HepG2 (cell line): ENCODE measurements around the gene HRH3. TPM values are rescaled to one million over a fixed set of nuclear protein-coding genes. Genes with fewer than 3 reads are reported as not detected.

Experiments
- ATAC-seq: fragments of 200-7000 bp; cut with Tn5 transposase; 3 replicates; pipeline ENCODE4 v1.9.1; 2020; ENCODE audit warnings: mild to moderate bottlenecking, moderate library complexity
- BruUV-seq: library from RNA; stranded (reverse); fragments of 400-500 nt; replicated peaks from 2 replicates; lab custom pipeline; 2021; lab: Mats Ljungman, UMichigan
- CTCF ChIA-PET: fragments of 300-600 bp; formaldehyde crosslinking; extraction: SDS; loops from one replicate; lab custom pipeline; 2021; ENCODE audit warnings: low total read pairs, inconsistent platforms, low intra/inter-chr PET ratio; lab: Yijun Ruan, JAX
- POLR2A ChIA-PET: fragments of 350-600 bp; sonication (Branson Sonifier 250); formaldehyde crosslinking; loops from one replicate; lab custom pipeline; 2020; ENCODE audit warnings: antibody characterized with exemption, inconsistent platforms; lab: Yijun Ruan, JAX
- DNase-seq: peaks from one replicate; pipeline ENCODE4 v3.0.0-alpha.2; 2015; ENCODE audit warnings: low spot score
- FAIRE-seq: peaks from 3 replicates; lab custom pipeline; 2011; peaks lifted over from hg19 to GRCh38; lab: Jason Lieb, UNC
- H2AFZ ChIP-seq: one replicate; pipeline ENCODE4 v1.6.1; 2011; ENCODE audit warnings: low read length, inconsistent platforms
- H3K27ac ChIP-seq: fragments of 300-600 bp; 3 replicates; pipeline ENCODE4 v1.8.0; 2011; ENCODE audit warnings: mixed run types, mild to moderate bottlenecking, mixed read lengths, low read length, inconsistent platforms; ENCODE audit not compliant: insufficient read depth; ENCODE audit errors: extremely low read length
- H3K27me3 ChIP-seq, 2 experiments: fragments of 200-600 bp in 1 of 2; 2 replicates in 1 of 2; 3 replicates in 1 of 2; pipeline versions ENCODE4 v1.6.0 to v1.8.0; 2011; ENCODE audit warnings: low read length in 2 of 2, mild to moderate bottlenecking in 2 of 2, moderate library complexity in 2 of 2, inconsistent platforms in 1 of 2; ENCODE audit not compliant: insufficient read depth in 2 of 2, control insufficient read depth in 1 of 2
- H3K36me3 ChIP-seq, 2 experiments: fragments of 200-600 bp in 1 of 2; replicated peaks in 1 of 2; 2 replicates in 1 of 2; 3 replicates in 1 of 2; pipeline versions ENCODE4 v1.5.1 to v1.8.0; 2011; ENCODE audit warnings: low read length in 2 of 2, inconsistent platforms in 1 of 2; ENCODE audit not compliant: insufficient read depth in 2 of 2, control insufficient read depth in 1 of 2
- H3K4me1 ChIP-seq: 2 replicates; pipeline ENCODE4 v1.5.1; 2012; ENCODE audit warnings: low read length, inconsistent platforms; ENCODE audit not compliant: insufficient read depth
- H3K4me2 ChIP-seq: 2 replicates; pipeline ENCODE4 v1.6.0; 2011; ENCODE audit warnings: low read depth, low read length, inconsistent platforms
- H3K4me3 ChIP-seq, 3 experiments: fragments of 200-600 bp in 1 of 3; sonication (generic), shearing (Covaris generic) in 1 of 3; replicated peaks in 1 of 3; 2 replicates each; pipeline ENCODE4 v1.5.1; 2011 to 2016; ENCODE audit warnings: low read length in 3 of 3, inconsistent platforms in 2 of 3, low read depth in 2 of 3, mild to moderate bottlenecking in 2 of 3, control low read depth in 1 of 3, mixed read lengths in 1 of 3; ENCODE audit not compliant: insufficient read depth in 1 of 3
- H3K79me2 ChIP-seq: one replicate; pipeline ENCODE4 v1.6.1; 2011; ENCODE audit warnings: low read length, inconsistent platforms; ENCODE audit not compliant: insufficient read depth
- H3K9ac ChIP-seq: 2 replicates; pipeline ENCODE4 v1.6.0; 2011; ENCODE audit warnings: mild to moderate bottlenecking, low read depth, low read length, inconsistent platforms; ENCODE audit not compliant: insufficient read depth
- H3K9me3 ChIP-seq: 2 replicates; pipeline ENCODE4 v1.5.1; 2012; ENCODE audit warnings: mild to moderate bottlenecking, low read length
- H4K20me1 ChIP-seq: 2 replicates; pipeline ENCODE4 v1.6.0; 2011; ENCODE audit warnings: inconsistent platforms, mild to moderate bottlenecking, low read length, moderate library complexity; ENCODE audit not compliant: insufficient read depth
- CBX2 ChIP-seq, 2 experiments: fragments of 200-600 bp in 1 of 2; sonication (generic); formaldehyde crosslinking in 1 of 2; IDR thresholded peaks; 2 replicates each; pipeline versions ENCODE4 v1.7.0 to v1.8.1; 2018 to 2022; ENCODE audit warnings: low read depth in 2 of 2, low read length in 1 of 2, mild to moderate bottlenecking in 1 of 2, missing genetic modification reagents in 1 of 2
- CTCF ChIP-seq: sonication (generic); formaldehyde crosslinking; IDR thresholded peaks from 2 replicates; pipeline ENCODE4 v1.5.0; 2020; ENCODE audit warnings: mild to moderate bottlenecking, missing genetic modification reagents, moderate library complexity
- FLYWCH1 ChIP-seq: sonication (generic); formaldehyde crosslinking; IDR thresholded peaks from 2 replicates; pipeline ENCODE4 v1.8.1; 2023; ENCODE audit warnings: mild to moderate bottlenecking, missing genetic modification reagents
- HCFC1 ChIP-seq: fragments of 150-350 bp; IDR thresholded peaks from 2 replicates; pipeline ENCODE4 v1.6.1; 2014; ENCODE audit warnings: low read depth, low read length
- HMGXB3 ChIP-seq: sonication (generic); formaldehyde crosslinking; IDR thresholded peaks from 2 replicates; pipeline ENCODE4 v1.4.0; 2020; ENCODE audit warnings: missing genetic modification reagents, borderline replicate concordance
- HNRNPH1 ChIP-seq: fragments of 200-400 bp; formaldehyde crosslinking; optimal IDR thresholded peaks from 2 replicates; pipeline ENCODE3; 2017; ENCODE audit warnings: mild to moderate bottlenecking, low read depth, low read length
- PCBP1 ChIP-seq: fragments of 200-400 bp; formaldehyde crosslinking; IDR thresholded peaks from 2 replicates; pipeline ENCODE4 v1.6.1; 2017; ENCODE audit warnings: mild to moderate bottlenecking, low read depth, low read length, borderline replicate concordance
- STAG1 ChIP-seq: sonication (generic); formaldehyde crosslinking; IDR thresholded peaks from 2 replicates; pipeline ENCODE4 v1.4.0; 2020; ENCODE audit warnings: missing genetic modification reagents
- ZNF530 ChIP-seq: sonication (generic); formaldehyde crosslinking; IDR thresholded peaks from 2 replicates; pipeline ENCODE4 v1.5.0; 2020; ENCODE audit warnings: low read depth, mild to moderate bottlenecking, missing genetic modification reagents
- ZNF543 ChIP-seq: sonication (generic); formaldehyde crosslinking; IDR thresholded peaks from 2 replicates; pipeline ENCODE4 v1.4.0; 2020; ENCODE audit warnings: mild to moderate bottlenecking, missing genetic modification reagents
- ZNF687 ChIP-seq: sonication (generic); formaldehyde crosslinking; IDR thresholded peaks from 2 replicates; pipeline ENCODE4 v1.5.1; 2020; ENCODE audit warnings: mild to moderate bottlenecking, missing genetic modification reagents, moderate library complexity
- ZNF839 ChIP-seq: sonication (generic); formaldehyde crosslinking; IDR thresholded peaks from 2 replicates; pipeline ENCODE4 v1.4.0; 2020; ENCODE audit warnings: missing genetic modification reagents, mild to moderate bottlenecking, borderline replicate concordance
- WGBS: methylation state at CpG from one replicate; pipeline ENCODE4 v1.1.6; 2017; ENCODE audit warnings: low lambda C conversion rate; 5-methylcytosine and 5-hydroxymethylcytosine counted together
- in situ Hi-C: cut with HindIII; loops from 2 replicates; pipeline ENCODE4 v1.10.0; 2017; ENCODE audit warnings: low pct_unique_long_range_greater_than_20kb; ENCODE audit not compliant: extremely low pct_ligation_motif_present
- intact Hi-C: fragments of 100-400 bp; cut with micrococcal nuclease; formaldehyde crosslinking; loops from one replicate; pipeline ENCODE4 v1.10.0; 2022; ENCODE audit not compliant: unreplicated experiment
- polyA plus RNA-seq, 8 experiments: library from polyadenylated mRNA; depleted of rRNA in 3 of 8; stranded (reverse) in 7 of 8; unstranded in 1 of 8; fragments of >200 nt; fragmentation: Illumina TruSeq in 4 of 8; extraction: Trizol in 4 of 8; gene quantifications; 2 replicates each; pipeline versions ENCODE4 v1.2.1 to v1.2.3, GENCODE V29; 2011 to 2016; ENCODE audit warnings: low read depth in 4 of 8, missing spikeins in 1 of 8, mixed read lengths in 1 of 8; ENCODE audit not compliant: insufficient read depth in 1 of 8
- total RNA-seq, 5 experiments: library from RNA; depleted of rRNA; stranded (reverse); fragments of >200 nt; fragmentation: Illumina TruSeq; extraction: Trizol; gene quantifications; 2 replicates each; pipeline ENCODE4 v1.2.3, GENCODE V29; 2016; ENCODE audit warnings: low read depth in 1 of 5

The HRH3 gene
- total and polyA plus RNA-seq, 2 of the 13 experiments (the other 11 are each of a cell fraction or from before 2014, with no cell fraction given) = 0.18 TPM; not detected in 1

GRCh38 chr20:62214067-62214466 is 6.0 kb downstream of the HRH3 start:
- Histone ChIP-seq H3K27ac (no peak overlapping the region), H3K36me3 (no peaks in the 10 kb centered on the region), H2AFZ (no peak overlapping the region), H3K4me3 (no peak overlapping the region), H3K9me3 (no peaks in the 10 kb centered on the region), H3K79me2 (no peaks in the 10 kb centered on the region), H3K4me1 (peaks cover 39% of the 10 kb centered on the region), H3K27me3 (peaks cover 65 to 87% of the 10 kb centered on the region in 2 experiments), H3K9ac (no peak overlapping the region), H3K4me2 (no peak overlapping the region), H4K20me1 (peaks cover 10% of the 10 kb centered on the region; the same call in 1 of the 2 replicates)
- DNase-seq = no peak
- no TSS peak for BruUV-seq
- no peak for FAIRE-seq
- WGBS = 9% methylated on average over 12 of the region's 12 CpGs
- ChIA-PET CTCF (no interaction called here), POLR2A (no interaction called here)
- no peak for ATAC-seq
- TF ChIP-seq FLYWCH1 (CRISPR knock-in tag) (no peak), ZNF543 (CRISPR knock-in tag) (no peak), PCBP1 (0 out of 2 replicates have a peak, but pooled peaks have one; percentile 38), STAG1 (CRISPR knock-in tag) (peak; percentile 25), HNRNPH1 (no peak), CBX2 (IDR thresholded peaks at IDR 0.05; ENCODE audit: low read depth, low read length) (no peak), CBX2 (CRISPR knock-in tag; IDR thresholded peaks at IDR 0.05; ENCODE audit: low read depth) (no peak), CTCF (CRISPR knock-in tag) (peak; percentile 56), ZNF530 (CRISPR knock-in tag) (no peak), ZNF839 (0 out of 2 replicates have a peak, but pooled peaks have one; percentile 26), HCFC1 (no peak), ZNF687 (CRISPR knock-in tag) (peak; percentile 26; the same call in 1 of the 2 replicates), HMGXB3 (no peak)
- in situ Hi-C loops (no loop called here), intact Hi-C loops (no loop called here)
